Smooth muscle cell (in vitro differentiated cells): ENCODE data around the gene WFIKKN2. TPM values are rescaled to one million over a fixed set of nuclear protein-coding genes. Genes with fewer than 3 reads are reported as not detected.

Source experiments
- DNase-seq: peaks from one replicate; lab custom pipeline; 2025; ENCODE audit not compliant: unreplicated experiment; lab: John Stamatoyannopoulos, UW
- H2AFZ ChIP-seq: fragments of 200-600 bp; sonication (generic); 2 replicates; pipeline ENCODE4 v1.6.0; 2016; ENCODE audit warnings: antibody characterized with exemption, low read depth, mild to moderate bottlenecking
- H3F3A ChIP-seq: fragments of 200-600 bp; sonication (generic); 2 replicates; pipeline ENCODE4 v1.6.0; 2017; ENCODE audit warnings: antibody characterized with exemption, low read depth
- H3K27ac ChIP-seq: fragments of 200-600 bp; sonication (generic); 2 replicates; pipeline ENCODE4 v1.5.1; 2016; ENCODE audit warnings: low read depth, mild to moderate bottlenecking
- H3K27me3 ChIP-seq: fragments of 200-600 bp; sonication (generic); 2 replicates; pipeline ENCODE4 v1.6.1; 2016; ENCODE audit warnings: low read depth, mild to moderate bottlenecking
- H3K36me3 ChIP-seq: fragments of 200-600 bp; sonication (generic); 2 replicates; pipeline ENCODE4 v1.5.1; 2016; ENCODE audit warnings: low read depth
- H3K4me1 ChIP-seq: fragments of 200-600 bp; sonication (generic); 2 replicates; pipeline ENCODE4 v1.5.1; 2016; ENCODE audit warnings: low read depth
- H3K4me2 ChIP-seq: fragments of 200-600 bp; sonication (generic); 2 replicates; pipeline ENCODE4 v1.6.0; 2016; ENCODE audit warnings: mild to moderate bottlenecking
- H3K4me3 ChIP-seq: fragments of 200-600 bp; sonication (generic); 2 replicates; pipeline ENCODE4 v1.5.1; 2016; ENCODE audit warnings: mild to moderate bottlenecking
- H3K79me2 ChIP-seq: fragments of 200-600 bp; sonication (generic); 2 replicates; pipeline ENCODE4 v1.6.0; 2016; ENCODE audit warnings: low read depth, mild to moderate bottlenecking
- H3K9ac ChIP-seq: fragments of 200-600 bp; sonication (generic); 2 replicates; pipeline ENCODE4 v1.6.0; 2016; ENCODE audit warnings: low read depth
- H3K9me3 ChIP-seq: fragments of 200-600 bp; sonication (generic); replicated peaks from 2 replicates; pipeline ENCODE4 v1.5.1; 2016; ENCODE audit warnings: low read depth
- H4K20me1 ChIP-seq: fragments of 200-600 bp; sonication (generic); 2 replicates; pipeline ENCODE4 v1.6.0; 2016; ENCODE audit warnings: low read depth
- CTCF ChIP-seq: fragments of 200-600 bp; sonication (generic); IDR thresholded peaks from 2 replicates; pipeline ENCODE4 v1.5.1; 2017; ENCODE audit warnings: borderline replicate concordance, mild to moderate bottlenecking, antibody characterized with exemption; ENCODE audit not compliant: insufficient read depth, poor library complexity, severe bottlenecking
- WGBS: methylation state at CpG from one replicate; pipeline ENCODE4 v1.1.7; 2016; ENCODE audit warnings: low lambda C conversion rate; 5-methylcytosine and 5-hydroxymethylcytosine counted together
- polyA plus RNA-seq: library from polyadenylated mRNA; unstranded; fragments of >200 nt; fragmentation: Nextera tagmentation; extraction: Ambion mirVana; gene quantifications from 2 replicates; pipeline ENCODE4 v1.2.1, GENCODE V29; 2016
- total RNA-seq: library from RNA; depleted of rRNA; stranded (reverse); fragments of >200 nt; gene quantifications from 2 replicates; pipeline ENCODE4 v1.2.3, GENCODE V29; 2014

The WFIKKN2 gene
- total and polyA plus RNA-seq, 2 experiments from 2014 or later: not detected

DNA sequence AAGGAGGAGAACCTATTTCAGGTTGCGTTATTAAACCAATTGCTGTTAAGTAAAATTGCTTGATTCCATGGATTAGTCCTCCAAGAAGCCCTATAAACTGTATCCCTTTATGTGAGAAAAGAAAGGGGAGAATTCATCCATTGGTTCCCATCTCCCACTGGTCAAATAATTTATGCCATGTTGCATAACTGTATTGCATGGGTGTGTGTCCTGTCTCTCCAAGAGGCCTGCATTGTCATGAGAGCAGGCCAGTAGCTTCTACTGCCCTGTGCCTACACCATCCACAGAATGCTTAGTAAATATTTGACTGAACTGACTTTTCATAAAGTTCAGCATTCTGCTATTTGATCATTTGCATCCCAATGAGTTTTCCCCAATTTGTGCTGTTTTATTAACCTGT is 42.5 kb downstream of the WFIKKN2 start:
- H3K9ac ChIP-seq: no peak overlapping the region
- no peaks in the 10 kb centered on the region for H3K27me3 ChIP-seq
- no peaks in the 10 kb centered on the region for H3K36me3 ChIP-seq
- WGBS: 95% methylated on average over 1 of the region's 1 CpG
- no peak overlapping the region for H3K4me3 ChIP-seq
- no peaks in the 10 kb centered on the region for H4K20me1 ChIP-seq
- H3K79me2 ChIP-seq: no peaks in the 10 kb centered on the region
- no peak for TF ChIP-seq CTCF
- H3K27ac ChIP-seq: no peak overlapping the region
- no peaks in the 10 kb centered on the region for H3F3A ChIP-seq
- H3K4me2 ChIP-seq: no peak overlapping the region
- DNase-seq: no peak
- H3K9me3 ChIP-seq: no peaks in the 10 kb centered on the region
- no peaks in the 10 kb centered on the region for H3K4me1 ChIP-seq
- no peak overlapping the region for H2AFZ ChIP-seq

DNA sequence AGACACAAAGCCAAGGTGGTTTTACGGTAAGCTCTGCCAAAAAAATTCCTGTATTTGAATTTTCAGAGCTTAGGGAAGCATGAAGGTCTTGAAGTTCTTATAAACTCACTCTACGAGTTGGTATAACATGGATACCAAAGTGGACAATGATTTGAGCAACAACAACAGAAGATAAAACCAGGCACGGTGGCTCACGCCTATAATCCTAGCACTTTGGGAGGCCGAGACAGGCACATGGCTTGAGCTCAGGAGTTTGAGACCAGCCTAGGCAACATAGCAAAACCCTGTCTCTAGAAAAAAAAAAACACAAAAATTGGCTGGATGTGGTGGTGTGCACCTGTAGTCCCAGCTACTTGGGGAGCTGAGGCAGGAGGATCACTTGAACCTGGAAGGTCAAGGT is 43.7 kb downstream of the WFIKKN2 start:
- Histone ChIP-seq H3K27me3 (no peaks in the 10 kb centered on the region), H3K4me2 (no peak overlapping the region), H3K4me1 (no peaks in the 10 kb centered on the region), H2AFZ (no peak overlapping the region), H3K4me3 (no peak overlapping the region), H3K9ac (no peak overlapping the region), H3K9me3 (no peaks in the 10 kb centered on the region), H4K20me1 (no peaks in the 10 kb centered on the region), H3K36me3 (no peaks in the 10 kb centered on the region), H3K79me2 (no peaks in the 10 kb centered on the region), H3F3A (no peaks in the 10 kb centered on the region), H3K27ac (no peak overlapping the region)
- 93% methylated on average over 5 of the region's 5 CpGs for WGBS
- TF ChIP-seq CTCF: no peak
- DNase-seq: no peak

DNA sequence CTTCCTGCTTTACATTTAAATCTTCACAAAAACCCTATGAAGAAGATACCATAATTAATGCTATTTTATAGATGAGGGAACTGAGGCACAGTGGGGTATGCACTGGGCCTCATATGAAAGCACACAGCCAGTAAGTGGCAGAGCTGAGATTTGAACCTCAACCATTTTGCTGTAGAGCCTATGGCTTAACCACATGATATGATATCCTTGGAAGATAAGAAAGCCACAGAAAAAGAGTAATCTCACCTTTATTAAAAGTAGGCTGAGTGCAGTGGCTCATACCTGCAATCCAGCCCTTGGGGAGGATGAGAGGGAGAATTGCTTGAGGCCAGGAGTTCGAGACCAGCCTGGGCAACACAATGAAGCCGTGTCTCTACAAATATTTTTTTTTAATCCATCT is 45.8 kb downstream of the WFIKKN2 start:
- H3K4me3 ChIP-seq: no peak overlapping the region
- no peaks in the 10 kb centered on the region for H4K20me1 ChIP-seq
- H3K4me2 ChIP-seq: no peak overlapping the region
- 91% methylated on average over 2 of the region's 2 CpGs for WGBS
- no peaks in the 10 kb centered on the region for H3K79me2 ChIP-seq
- H3F3A ChIP-seq: no peaks in the 10 kb centered on the region
- no peaks in the 10 kb centered on the region for H3K4me1 ChIP-seq
- no peak for TF ChIP-seq CTCF
- H3K9ac ChIP-seq: no peak overlapping the region
- H3K9me3 ChIP-seq: no peaks in the 10 kb centered on the region
- no peak for DNase-seq
- no peaks in the 10 kb centered on the region for H3K27me3 ChIP-seq
- H2AFZ ChIP-seq: no peak overlapping the region
- H3K36me3 ChIP-seq: no peaks in the 10 kb centered on the region
- H3K27ac ChIP-seq: no peak overlapping the region

DNA sequence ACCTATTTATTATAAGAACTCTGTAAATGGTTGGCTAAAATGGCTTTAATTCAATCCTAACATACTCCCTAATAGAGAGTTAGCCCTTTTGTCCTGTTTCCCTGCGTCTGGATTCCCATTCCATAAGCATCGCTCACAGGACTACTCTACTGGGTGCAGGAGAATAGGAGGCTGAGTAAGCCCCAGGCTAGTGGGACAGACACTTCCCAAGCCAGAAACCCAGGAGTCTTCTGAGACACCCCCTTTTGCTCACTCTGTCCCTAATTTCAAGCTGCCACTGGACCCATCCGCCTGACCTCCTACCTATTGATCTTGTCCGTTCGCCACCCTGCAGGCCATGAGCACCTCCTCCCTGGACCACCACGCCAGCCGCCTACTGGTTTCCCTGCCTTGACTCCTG is 47.5 kb downstream of the WFIKKN2 start:
- Histone ChIP-seq H3K4me3 (no peak overlapping the region), H3K79me2 (no peaks in the 10 kb centered on the region), H3K9me3 (no peaks in the 10 kb centered on the region), H3K4me2 (no peak overlapping the region), H3F3A (no peaks in the 10 kb centered on the region), H3K36me3 (no peaks in the 10 kb centered on the region), H2AFZ (no peak overlapping the region), H3K27ac (no peak overlapping the region), H3K27me3 (no peaks in the 10 kb centered on the region), H4K20me1 (no peaks in the 10 kb centered on the region), H3K9ac (no peak overlapping the region), H3K4me1 (peaks cover 6% of the 10 kb centered on the region)
- no peak for DNase-seq
- no peak for TF ChIP-seq CTCF
- WGBS: 80% methylated on average over 7 of the region's 7 CpGs
